WTC11 (cell line): ENCODE results near the gene FAU. TPM values are rescaled to one million over a fixed set of nuclear protein-coding genes. Genes with fewer than 3 reads are reported as not detected.

Experiments
- AFF4 ChIP-seq: sonication (generic); formaldehyde crosslinking; IDR thresholded peaks from 2 replicates; pipeline ENCODE4 v1.8.1; 2023; ENCODE audit warnings: mild to moderate bottlenecking, missing genetic modification reagents, borderline replicate concordance
- ATF2 ChIP-seq: sonication (generic); formaldehyde crosslinking; IDR thresholded peaks from 2 replicates; pipeline ENCODE4 v1.8.1; 2022; ENCODE audit warnings: low read depth, missing genetic modification reagents, borderline replicate concordance
- ATF3 ChIP-seq: sonication (generic); formaldehyde crosslinking; conservative IDR thresholded peaks from 2 replicates; pipeline ENCODE4 v1.8.1; 2022; ENCODE audit warnings: mild to moderate bottlenecking, missing genetic modification reagents
- CBFB ChIP-seq: sonication (generic); formaldehyde crosslinking; IDR thresholded peaks from 2 replicates; pipeline ENCODE4 v1.8.1; 2022; ENCODE audit warnings: mild to moderate bottlenecking, low read depth, missing genetic modification reagents
- CDX4 ChIP-seq: fragments of 250-450 bp; sonication (Bioruptor Pico); IDR thresholded peaks from 2 replicates; pipeline ENCODE4 v1.9.0; 2021; ENCODE audit warnings: moderate library complexity, mild to moderate bottlenecking, inconsistent platforms, borderline replicate concordance
- CTCF ChIP-seq: fragments of 200-600 bp; IDR thresholded peaks from 2 replicates; pipeline ENCODE4 v1.8.0; 2022; ENCODE audit warnings: antibody characterized with exemption
- E2F4 ChIP-seq: sonication (generic); formaldehyde crosslinking; IDR thresholded peaks from 2 replicates; pipeline ENCODE4 v1.8.1; 2022; ENCODE audit warnings: low read depth, mild to moderate bottlenecking, moderate library complexity, missing genetic modification reagents, borderline replicate concordance
- ERG ChIP-seq: fragments of 250-450 bp; sonication (Bioruptor Pico); IDR thresholded peaks from 2 replicates; pipeline ENCODE4 v1.8.0; 2021; ENCODE audit warnings: mild to moderate bottlenecking
- ESRRA ChIP-seq: sonication (generic); formaldehyde crosslinking; IDR thresholded peaks from 2 replicates; pipeline ENCODE4 v1.8.1; 2022; ENCODE audit warnings: mild to moderate bottlenecking, missing genetic modification reagents, borderline replicate concordance
- FOXP1 ChIP-seq: sonication (generic); formaldehyde crosslinking; IDR thresholded peaks from 2 replicates; pipeline ENCODE4 v1.8.0; 2022; ENCODE audit warnings: missing genetic modification reagents, mild to moderate bottlenecking, moderate library complexity, borderline replicate concordance
- GRHL2 ChIP-seq: fragments of 250-450 bp; sonication (Bioruptor Pico); IDR thresholded peaks from 2 replicates; pipeline ENCODE4 v1.8.0; 2022; ENCODE audit warnings: mild to moderate bottlenecking, moderate library complexity; ENCODE audit not compliant: insufficient replicate concordance, severe bottlenecking
- IRF1 ChIP-seq: sonication (generic); formaldehyde crosslinking; IDR thresholded peaks from 2 replicates; pipeline ENCODE4 v1.8.0; 2023; ENCODE audit warnings: missing genetic modification reagents
- KAT7 ChIP-seq: sonication (generic); formaldehyde crosslinking; IDR thresholded peaks from 2 replicates; pipeline ENCODE4 v1.8.1; 2023; ENCODE audit warnings: missing genetic modification reagents, mild to moderate bottlenecking, borderline replicate concordance
- MXD4 ChIP-seq: fragments of 250-450 bp; sonication (Bioruptor Pico); IDR thresholded peaks from 2 replicates; pipeline ENCODE4 v1.8.0; 2021; ENCODE audit warnings: mild to moderate bottlenecking, moderate library complexity, borderline replicate concordance
- SOX15 ChIP-seq: fragments of 250-450 bp; sonication (Bioruptor Pico); IDR thresholded peaks from 2 replicates; pipeline ENCODE4 v1.9.0; 2021; ENCODE audit warnings: mild to moderate bottlenecking
- TP53 ChIP-seq: sonication (generic); formaldehyde crosslinking; IDR thresholded peaks from 2 replicates; pipeline ENCODE4 v1.8.1; 2023; ENCODE audit warnings: mild to moderate bottlenecking, missing genetic modification reagents
- USF1 ChIP-seq: sonication (generic); formaldehyde crosslinking; IDR thresholded peaks from 2 replicates; pipeline ENCODE4 v1.8.0; 2022; ENCODE audit warnings: mild to moderate bottlenecking, missing genetic modification reagents
- ZBTB21 ChIP-seq: sonication (generic); formaldehyde crosslinking; IDR thresholded peaks from 2 replicates; pipeline ENCODE4 v1.8.1; 2023; ENCODE audit warnings: mild to moderate bottlenecking, missing genetic modification reagents, borderline replicate concordance
- ZNF232 ChIP-seq: sonication (generic); formaldehyde crosslinking; IDR thresholded peaks from 2 replicates; pipeline ENCODE4 v1.8.0; 2022; ENCODE audit warnings: mild to moderate bottlenecking, missing genetic modification reagents
- ZNF532 ChIP-seq: fragments of 250-450 bp; sonication (Bioruptor Pico); IDR thresholded peaks from 2 replicates; pipeline ENCODE4 v1.9.0; 2021; ENCODE audit warnings: mild to moderate bottlenecking, borderline replicate concordance
- total RNA-seq: library from RNA; stranded (reverse); gene quantifications from 3 replicates; pipeline ENCODE4 v1.2.3, GENCODE V29; 2021

The FAU gene
- total RNA-seq, 1 experiment from 2014 or later: 991 TPM

GRCh38 chr11:65095974-65096806 is 25.7 kb downstream of the FAU start, which contains the start of gene VPS51 (continued):
- no peak for TF ChIP-seq CTCF
- no peak for TF ChIP-seq ATF3 (CRISPR knock-in tag)
- no peak for TF ChIP-seq GRHL2 (CRISPR knock-in tag)
- TF ChIP-seq USF1 (CRISPR knock-in tag): no peak
- TF ChIP-seq MXD4 (CRISPR knock-in tag): no peak
- no peak for TF ChIP-seq IRF1 (CRISPR knock-in tag)
- TF ChIP-seq ZNF532 (CRISPR knock-in tag): 0 out of 2 replicates have a peak, but pooled peaks have one; percentile 46
- TF ChIP-seq ERG: 0 out of 2 replicates have a peak, but pooled peaks have one; percentile 10
- TF ChIP-seq AFF4: no peak
- TF ChIP-seq ZBTB21 (CRISPR knock-in tag): no peak
- 0 out of 2 replicates have a peak, but pooled peaks have one; percentile 64 for TF ChIP-seq KAT7 (CRISPR knock-in tag)
- no peak for TF ChIP-seq ATF2 (CRISPR knock-in tag)
- peak; percentile 72; the same call in 1 of the 2 replicates for TF ChIP-seq ESRRA (CRISPR knock-in tag)
- TF ChIP-seq TP53 (CRISPR knock-in tag): no peak
- no peak for TF ChIP-seq SOX15 (CRISPR knock-in tag)
- TF ChIP-seq CBFB (CRISPR knock-in tag): no peak
- no peak for TF ChIP-seq ZNF232
- TF ChIP-seq E2F4: no peak
- no peak for TF ChIP-seq CDX4 (CRISPR knock-in tag)
- no peak for TF ChIP-seq FOXP1 (CRISPR knock-in tag)
